ENCODE measurements around the gene FOXD4L3. TPM values are rescaled to one million over a fixed set of nuclear protein-coding genes. Genes with fewer than 3 reads are reported as not detected.
"Not testable (repeated sequence)": the region's sequence is repeated elsewhere in the genome, so short reads cannot be mapped to it uniquely, and the experiment has no call there.

FOXD4L3 gene
- total RNA-seq, 1 experiment from 2014 or later: not detected

DNA sequence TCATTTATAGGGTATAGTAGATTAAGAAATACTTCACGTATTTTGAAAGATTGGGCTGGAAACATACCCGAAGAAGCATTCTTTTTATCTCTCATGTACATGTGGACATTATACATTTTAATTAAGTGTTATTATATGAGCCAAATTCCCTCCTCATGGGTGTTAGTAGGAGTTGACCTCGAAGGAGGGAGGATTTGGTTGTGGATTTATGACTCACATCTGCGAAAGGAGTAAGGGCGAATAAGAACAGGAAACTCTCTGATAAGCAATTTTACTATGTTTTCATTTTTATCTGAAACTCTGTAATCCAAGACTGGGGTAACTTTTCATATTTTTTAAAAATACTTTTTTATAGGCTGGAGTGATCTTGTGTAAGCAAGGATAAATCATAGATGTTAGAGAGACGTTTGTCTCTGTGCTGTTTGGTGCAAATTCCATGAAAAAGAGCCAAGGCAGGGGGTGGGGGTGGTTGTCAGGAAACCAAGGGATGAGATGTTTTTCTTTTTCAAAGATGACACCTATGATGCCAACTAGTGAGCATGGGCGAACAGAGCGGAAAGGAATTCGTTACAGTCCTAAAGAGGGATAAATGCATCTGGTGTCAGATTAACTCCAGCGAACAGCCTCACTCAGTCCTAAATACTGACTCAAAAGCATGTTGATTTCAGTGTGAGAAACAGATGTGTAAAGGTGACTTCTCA, 34.1 kb downstream of the FOXD4L3 start:
- not testable (repeated sequence) for H4K20me1 ChIP-seq (ENCODE audit: insufficient read depth, low read depth, low read length); H3K4me3 ChIP-seq (ENCODE audit: low read length); H3K36me3 ChIP-seq (ENCODE audit: insufficient read depth, low read length); H2AFZ ChIP-seq (ENCODE audit: low read length); H3K4me2 ChIP-seq (ENCODE audit: low read depth, low read length, poor library complexity, severe bottlenecking); H3K9ac ChIP-seq (ENCODE audit: low read length); H3K27ac ChIP-seq (ENCODE audit: low read length); H3K9me3 ChIP-seq (ENCODE audit: low read length); H3K27me3 ChIP-seq (ENCODE audit: low read length); H3K9me2 ChIP-seq (replicated peaks; ENCODE audit: insufficient read depth, low read length); DNase-seq; H3K4me1 ChIP-seq (ENCODE audit: low read length); H3K79me2 ChIP-seq (ENCODE audit: low read length)

DNA sequence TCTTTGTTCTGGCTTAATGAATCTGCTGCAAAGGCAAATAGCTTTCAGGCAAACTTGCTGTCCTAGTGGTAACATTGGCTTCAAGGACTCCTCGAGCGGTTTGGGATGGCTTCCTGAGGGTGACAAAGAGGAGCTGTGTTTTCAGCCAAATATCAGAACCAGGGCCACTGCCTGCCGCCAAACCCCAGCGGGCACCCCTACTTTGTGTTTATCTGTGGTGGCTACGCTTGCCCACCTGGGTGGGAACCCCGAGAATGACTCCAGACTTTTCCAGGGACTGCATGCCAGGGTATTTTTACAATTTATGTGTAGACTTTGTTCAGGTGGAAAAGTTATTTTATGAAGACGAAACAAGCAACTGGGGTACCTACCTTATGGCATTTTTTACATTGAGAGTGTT, 35.3 kb downstream of the FOXD4L3 start:
- H3K79me2 ChIP-seq (ENCODE audit: low read length); H3K27me3 ChIP-seq (ENCODE audit: low read length); H3K4me2 ChIP-seq (ENCODE audit: low read depth, low read length, poor library complexity, severe bottlenecking); DNase-seq; H3K9ac ChIP-seq (ENCODE audit: low read length); H3K27ac ChIP-seq (ENCODE audit: low read length); H3K4me3 ChIP-seq (ENCODE audit: low read length); H3K36me3 ChIP-seq (ENCODE audit: insufficient read depth, low read length); H3K9me2 ChIP-seq (replicated peaks; ENCODE audit: insufficient read depth, low read length); H3K9me3 ChIP-seq (ENCODE audit: low read length); H2AFZ ChIP-seq (ENCODE audit: low read length); H3K4me1 ChIP-seq (ENCODE audit: low read length); H4K20me1 ChIP-seq (ENCODE audit: insufficient read depth, low read depth, low read length): not testable (repeated sequence)

DNA sequence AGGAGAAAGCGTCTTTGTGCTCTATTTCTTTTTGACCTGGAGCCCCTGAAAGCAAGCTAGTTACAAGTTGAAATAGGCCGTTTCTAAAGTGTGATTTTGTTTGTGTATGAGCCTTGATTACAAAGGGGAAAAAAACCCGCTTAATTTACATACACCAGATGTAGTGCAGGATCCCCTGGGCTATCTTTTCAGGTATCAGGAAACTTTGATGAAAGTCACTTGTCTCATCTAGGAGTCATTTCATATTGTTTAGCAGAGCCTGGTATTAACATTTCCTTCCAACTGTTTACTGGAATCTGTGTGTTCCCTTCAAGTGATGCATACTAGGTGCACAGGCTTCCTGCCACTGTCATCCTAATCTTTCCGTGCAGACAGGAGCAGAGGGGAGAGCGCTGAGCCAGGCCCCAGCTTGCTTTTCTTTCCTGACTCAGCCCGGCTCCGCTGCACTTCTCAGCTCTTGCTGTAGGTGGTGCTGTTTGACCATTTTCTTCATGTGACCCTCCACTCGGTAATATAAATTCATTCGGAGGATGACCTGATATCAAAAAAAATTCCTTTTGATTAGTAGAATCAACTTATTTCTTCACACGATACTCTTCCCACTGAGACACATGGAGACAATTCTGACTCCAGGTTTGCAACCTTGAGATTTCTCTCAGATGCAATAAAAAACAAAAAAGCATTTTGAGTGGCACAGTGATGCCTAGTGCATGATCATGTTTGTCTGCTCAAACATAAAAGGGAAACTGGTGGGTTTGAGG, 39.8 kb downstream of the FOXD4L3 start:
- not testable (repeated sequence) for H3K27me3 ChIP-seq (ENCODE audit: low read length)

DNA sequence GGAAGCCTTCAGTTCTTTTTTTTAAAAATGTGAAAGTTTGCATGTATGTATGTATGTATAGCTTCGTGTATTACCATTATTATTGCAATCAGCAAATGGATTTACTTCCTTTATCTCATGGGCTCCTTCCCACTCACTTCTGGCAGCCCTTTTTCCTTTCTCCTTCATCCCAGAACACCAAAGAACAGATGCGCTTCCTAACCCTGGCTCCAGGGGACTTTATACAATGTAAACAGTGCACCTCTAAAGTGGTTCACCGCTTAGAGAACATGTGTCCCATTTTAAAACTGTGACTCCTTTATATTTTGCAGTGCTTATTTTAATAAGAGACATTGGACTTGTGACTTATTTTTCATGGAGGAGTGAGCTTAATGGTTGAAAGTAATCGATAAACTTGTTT, 40.6 kb downstream of the FOXD4L3 start:
- H3K9me3 ChIP-seq (ENCODE audit: low read length); H3K4me1 ChIP-seq (ENCODE audit: low read length); H4K20me1 ChIP-seq (ENCODE audit: insufficient read depth, low read depth, low read length); H3K27me3 ChIP-seq (ENCODE audit: low read length); H3K36me3 ChIP-seq (ENCODE audit: insufficient read depth, low read length); H3K79me2 ChIP-seq (ENCODE audit: low read length); H3K4me2 ChIP-seq (ENCODE audit: low read depth, low read length, poor library complexity, severe bottlenecking); H2AFZ ChIP-seq (ENCODE audit: low read length); H3K9ac ChIP-seq (ENCODE audit: low read length); H3K4me3 ChIP-seq (ENCODE audit: low read length); DNase-seq; H3K9me2 ChIP-seq (replicated peaks; ENCODE audit: insufficient read depth, low read length); H3K27ac ChIP-seq (ENCODE audit: low read length): not testable (repeated sequence)

More for the DNA sequence above, 39.8 kb downstream of the FOXD4L3 start:
- H3K4me1 ChIP-seq (ENCODE audit: low read length); H3K79me2 ChIP-seq (ENCODE audit: low read length); H3K9me3 ChIP-seq (ENCODE audit: low read length); H4K20me1 ChIP-seq (ENCODE audit: insufficient read depth, low read depth, low read length); H3K36me3 ChIP-seq (ENCODE audit: insufficient read depth, low read length); H3K9ac ChIP-seq (ENCODE audit: low read length); H3K9me2 ChIP-seq (replicated peaks; ENCODE audit: insufficient read depth, low read length); H3K4me3 ChIP-seq (ENCODE audit: low read length); H3K27ac ChIP-seq (ENCODE audit: low read length); H2AFZ ChIP-seq (ENCODE audit: low read length); DNase-seq; H3K4me2 ChIP-seq (ENCODE audit: low read depth, low read length, poor library complexity, severe bottlenecking): not testable (repeated sequence)

DNA sequence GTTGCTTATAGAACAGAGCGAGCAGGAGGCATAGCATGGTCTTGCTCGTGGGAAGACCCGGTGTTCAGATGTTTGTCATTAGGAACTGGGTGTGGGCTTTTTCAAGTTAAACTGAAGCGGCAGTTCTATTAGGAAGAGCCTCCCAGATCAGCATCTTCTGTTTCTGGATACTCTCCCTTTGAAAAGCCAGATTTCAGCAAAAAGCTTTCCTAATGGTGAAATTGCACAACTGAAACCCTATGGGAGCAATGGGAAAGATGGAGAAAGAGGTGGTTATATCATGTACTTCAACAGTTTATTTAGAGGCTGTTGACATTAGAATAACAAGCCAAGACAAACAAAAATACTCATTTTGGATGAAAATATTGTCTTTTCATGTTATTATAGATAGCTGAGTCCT, 41.3 kb downstream of the FOXD4L3 start:
- H3K4me3 ChIP-seq (ENCODE audit: low read length); H4K20me1 ChIP-seq (ENCODE audit: insufficient read depth, low read depth, low read length); H3K9me3 ChIP-seq (ENCODE audit: low read length); H3K27me3 ChIP-seq (ENCODE audit: low read length); H3K36me3 ChIP-seq (ENCODE audit: insufficient read depth, low read length); H3K9me2 ChIP-seq (replicated peaks; ENCODE audit: insufficient read depth, low read length); H3K4me1 ChIP-seq (ENCODE audit: low read length); H3K27ac ChIP-seq (ENCODE audit: low read length); H2AFZ ChIP-seq (ENCODE audit: low read length); H3K9ac ChIP-seq (ENCODE audit: low read length); DNase-seq; H3K79me2 ChIP-seq (ENCODE audit: low read length); H3K4me2 ChIP-seq (ENCODE audit: low read depth, low read length, poor library complexity, severe bottlenecking): not testable (repeated sequence)

- not testable (repeated sequence) for H3K79me2 ChIP-seq (ENCODE audit: low read length); H3K27me3 ChIP-seq (ENCODE audit: low read length); H3K27ac ChIP-seq (ENCODE audit: low read length); H2AFZ ChIP-seq (ENCODE audit: low read length); H3K9ac ChIP-seq (ENCODE audit: low read length); DNase-seq; H3K4me3 ChIP-seq (ENCODE audit: low read length); H3K4me1 ChIP-seq (ENCODE audit: low read length); H4K20me1 ChIP-seq (ENCODE audit: insufficient read depth, low read depth, low read length); H3K4me2 ChIP-seq (ENCODE audit: low read depth, low read length, poor library complexity, severe bottlenecking); H3K9me3 ChIP-seq (ENCODE audit: low read length); H3K36me3 ChIP-seq (ENCODE audit: insufficient read depth, low read length); H3K9me2 ChIP-seq (replicated peaks; ENCODE audit: insufficient read depth, low read length)
Observed at GRCh38 chr9:68351689-68352088, 49.0 kb downstream of the FOXD4L3 start.

Other genes starting within 250 kb of the FOXD4L3 start
- 78.7 and 121 TPM in 2 replicates for gene ZNG1C, start 60.9 kb upstream of the FOXD4L3 start, total RNA-seq (2014; rRNA removed; shearing (Covaris generic); ENCODE audit: low replicate concordance)
- 0.11 TPM in 1 of 2 replicates, not detected in the other for gene PGM5, start 53.7 kb downstream of the FOXD4L3 start, total RNA-seq (2014; rRNA removed; shearing (Covaris generic); ENCODE audit: low replicate concordance)
- not detected in 2 replicates for gene TMEM252, start 238.0 kb downstream of the FOXD4L3 start, total RNA-seq (2014; rRNA removed; shearing (Covaris generic); ENCODE audit: low replicate concordance)